HEK293T (cell line): ENCODE measurements around the gene ZNF683.

Source experiments
- CTCF ChIA-PET: fragments of 350-600 bp; formaldehyde crosslinking; extraction: SDS; loops from one replicate; lab custom pipeline; 2021; ENCODE audit warnings: antibody characterized with exemption, inconsistent platforms; lab: Yijun Ruan, JAX
- POLR2A ChIA-PET: fragments of 350-600 bp; formaldehyde crosslinking; extraction: SDS; loops from one replicate; lab custom pipeline; 2020; ENCODE audit warnings: antibody characterized with exemption, inconsistent platforms; lab: Yijun Ruan, JAX
- DNase-seq: peaks from one replicate; pipeline ENCODE4 v3.0.0; 2012; ENCODE audit warnings: mixed read lengths; ENCODE audit errors: extremely low spot score
- ARNT ChIP-seq: fragments of 450-650 bp; IDR thresholded peaks from 2 replicates; pipeline ENCODE4 v1.6.1; 2017; ENCODE audit warnings: mild to moderate bottlenecking
- BHLHE40 ChIP-seq: fragments of 450-650 bp; IDR thresholded peaks from 2 replicates; pipeline ENCODE4 v1.6.1; 2016; ENCODE audit warnings: mild to moderate bottlenecking, moderate library complexity, borderline replicate concordance
- CTBP1 ChIP-seq: fragments of 450-650 bp; IDR thresholded peaks from 2 replicates; pipeline ENCODE4 v1.6.1; 2016; ENCODE audit warnings: borderline replicate concordance
- ELF4 ChIP-seq: fragments of 450-650 bp; IDR thresholded peaks from 2 replicates; pipeline ENCODE4 v1.6.1; 2017; ENCODE audit warnings: antibody characterized with exemption
- FOXA1 ChIP-seq: fragments of 450-650 bp; IDR thresholded peaks from 2 replicates; pipeline ENCODE4 v1.6.1; 2016; ENCODE audit warnings: mild to moderate bottlenecking
- FOXK2 ChIP-seq: fragments of 450-650 bp; IDR thresholded peaks from 2 replicates; pipeline ENCODE4 v1.6.1; 2016; ENCODE audit warnings: mild to moderate bottlenecking
- FOXM1 ChIP-seq: fragments of 450-650 bp; IDR thresholded peaks from 2 replicates; pipeline ENCODE4 v1.6.1; 2017; ENCODE audit warnings: mild to moderate bottlenecking, borderline replicate concordance
- HDGF ChIP-seq: fragments of 450-650 bp; IDR thresholded peaks from 2 replicates; pipeline ENCODE4 v1.6.1; 2017; ENCODE audit warnings: antibody characterized with exemption, borderline replicate concordance
- L3MBTL2 ChIP-seq: fragments of 450-650 bp; conservative IDR thresholded peaks from 2 replicates; pipeline ENCODE4 v1.6.1; 2016; ENCODE audit warnings: mild to moderate bottlenecking
- LEF1 ChIP-seq: fragments of 450-650 bp; IDR thresholded peaks from 2 replicates; pipeline ENCODE4 v1.6.1; 2017; ENCODE audit warnings: mild to moderate bottlenecking, borderline replicate concordance
- NFRKB ChIP-seq: fragments of 450-650 bp; IDR thresholded peaks from 2 replicates; pipeline ENCODE4 v1.6.1; 2016; ENCODE audit warnings: mild to moderate bottlenecking, moderate library complexity
- PKNOX1 ChIP-seq: fragments of 450-650 bp; IDR thresholded peaks from 2 replicates; pipeline ENCODE4 v1.6.1; 2016
- SP1 ChIP-seq: fragments of 450-650 bp; IDR thresholded peaks from 2 replicates; pipeline ENCODE4 v1.6.1; 2017
- SUZ12 ChIP-seq: fragments of 450-650 bp; IDR thresholded peaks from 2 replicates; pipeline ENCODE4 v1.6.1; 2016; ENCODE audit warnings: mild to moderate bottlenecking
- TARDBP ChIP-seq: fragments of 450-650 bp; IDR thresholded peaks from 2 replicates; pipeline ENCODE4 v1.6.1; 2016
- ZNF384 ChIP-seq: fragments of 450-650 bp; IDR thresholded peaks from 2 replicates; pipeline ENCODE4 v1.6.1; 2016

ZNF683 gene

DNA sequence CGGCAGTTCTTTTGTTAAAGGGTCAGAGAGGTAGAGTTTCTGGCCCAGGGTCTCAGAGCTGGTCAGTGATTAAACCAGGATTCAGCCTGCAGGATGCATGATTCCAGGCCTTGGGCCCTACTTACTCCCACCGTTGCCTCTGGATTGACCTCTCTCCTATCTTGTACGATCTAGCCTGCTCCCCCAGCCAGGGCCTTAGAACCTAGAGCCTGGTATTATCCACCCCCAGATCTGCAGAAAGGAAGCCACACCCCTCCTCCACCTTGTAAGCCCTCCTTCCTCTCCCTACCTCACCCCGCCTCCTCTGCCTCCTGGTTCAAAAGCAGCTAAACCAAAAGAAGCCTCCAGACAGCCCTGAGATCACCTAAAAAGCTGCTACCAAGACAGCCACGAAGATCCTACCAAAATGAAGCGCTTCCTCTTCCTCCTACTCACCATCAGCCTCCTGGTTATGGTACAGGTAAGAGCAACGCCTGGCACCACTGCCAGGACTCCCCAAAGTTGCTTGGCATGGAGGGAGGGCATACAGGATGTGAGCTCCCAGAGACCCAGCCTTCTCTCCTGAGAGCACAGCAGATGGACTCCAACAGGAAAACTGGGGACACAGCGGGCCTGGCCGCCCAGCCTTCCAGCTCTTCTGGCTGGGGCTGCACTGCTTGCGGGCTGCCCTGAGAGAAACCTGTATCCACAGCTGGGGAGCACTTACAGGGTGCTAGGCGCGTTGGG is 54.8 kb downstream of the ZNF683 start, which contains the start of gene CD52:
CD52 (plus strand) TSS at position 347 of the 726 bp plus-strand sequence; CDS start at position 407, 60 bp downstream.
- no peak for DNase-seq
- ChIA-PET CTCF (interaction anchor here (1.2 to 5.2 kb wide), 3 partner anchors 11 to 38 kb away, joined by 3 to 55 read pairs (median 3); partner anchors contain the start of gene SH3BGRL3), POLR2A (interaction anchor here (2.6 kb wide), 1 partner anchor 10 kb away, joined by 12 read pairs; no protein-coding TSS in a partner anchor)
- TF ChIP-seq SP1 (no peak), TARDBP (no peak), SUZ12 (no peak), CTBP1 (no peak), FOXK2 (no peak), PKNOX1 (no peak), LEF1 (no peak), ZNF384 (no peak), FOXA1 (no peak), L3MBTL2 (no peak), ELF4 (no peak), NFRKB (no peak), BHLHE40 (no peak), ARNT (no peak), FOXM1 (no peak), HDGF (no peak)

GRCh38 chr1:26317146-26317545 is 55.4 kb downstream of the ZNF683 start:
- CTCF ChIA-PET: interaction anchor here (0.9 to 1.2 kb wide), 2 partner anchors 10 to 32 kb away, joined by 3 read pairs; no protein-coding TSS in a partner anchor
- DNase-seq: no peak
- POLR2A ChIA-PET: interaction anchor here (2.6 kb wide), 1 partner anchor 9 kb away, joined by 12 read pairs; no protein-coding TSS in a partner anchor
- TF ChIP-seq ELF4 (no peak), FOXK2 (no peak), NFRKB (no peak), BHLHE40 (no peak), HDGF (no peak), SP1 (no peak)

- TF ChIP-seq ZNF384: no peak
- no peak for TF ChIP-seq BHLHE40
- TF ChIP-seq SP1: no peak
- POLR2A ChIA-PET: interaction anchor here (0.5 to 2.6 kb wide), 2 partner anchors 8 to 9 kb away, joined by 3 to 12 read pairs; partner anchors contain the start of gene UBXN11
- CTCF ChIA-PET: interaction anchor here (0.9 to 2.3 kb wide), 3 partner anchors 27 to 31 kb away, joined by 3 to 22 read pairs (median 4); no protein-coding TSS in a partner anchor
- DNase-seq: no peak
Measured at GRCh38 chr1:26315874-26316850, 56.4 kb downstream of the ZNF683 start.

DNA sequence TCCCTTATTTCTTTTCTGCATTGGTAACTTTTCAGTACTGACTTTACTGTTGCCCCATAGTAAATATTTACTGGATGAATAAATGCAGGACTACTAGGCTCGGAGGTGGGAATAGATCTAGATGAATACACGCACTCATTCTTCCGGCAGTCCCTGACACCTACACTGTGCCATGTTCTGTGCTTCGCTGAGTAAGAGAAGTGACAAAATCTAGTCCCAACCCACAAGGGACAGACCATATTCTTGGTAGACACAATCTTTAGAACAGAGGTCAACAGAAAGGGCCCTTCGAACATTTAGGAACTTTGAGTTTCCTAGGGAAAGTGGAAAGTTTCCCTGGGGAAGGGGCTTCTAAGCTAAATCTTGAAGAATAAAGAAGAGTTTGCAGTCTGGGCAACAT is 58.0 kb downstream of the ZNF683 start:
- DNase-seq: no peak
- POLR2A ChIA-PET: interaction anchor here (1.0 kb wide), 1 partner anchor 34 kb away, joined by 3 read pairs; the partner anchor contains the start of gene SH3BGRL3
- no peak for TF ChIP-seq ARNT
- no peak for TF ChIP-seq LEF1
- TF ChIP-seq ZNF384: no peak
- TF ChIP-seq SP1: no peak
- TF ChIP-seq ELF4: no peak
- TF ChIP-seq CTBP1: no peak
- TF ChIP-seq FOXM1: no peak
- CTCF ChIA-PET: interaction anchor here (2.3 kb wide), 1 partner anchor 29 kb away, joined by 22 read pairs; no protein-coding TSS in a partner anchor
